Prostate gland (tissue), 2 donors: Measurements from ENCODE around the gene KRTAP19-4.

Experiments used
- POLR2A ChIP-seq: fragments of 450-650 bp; IDR thresholded peaks from one replicate; pipeline ENCODE4 v1.6.1; 2016; ENCODE audit warnings: antibody characterized with exemption, mild to moderate bottlenecking
- POLR2AphosphoS5 ChIP-seq: sonication (generic); formaldehyde crosslinking; IDR thresholded peaks from one replicate; pipeline ENCODE4 v1.6.1; 2017; ENCODE audit warnings: antibody characterized with exemption
- TF ChIP-seq, protein P1 (sequence below), 4 experiments: fragments of 200-600 bp in 2 of 4; fragments of 450-650 bp in 2 of 4; sonication (generic) in 2 of 4; IDR thresholded peaks; 1 replicate in 3 of 4; 2 replicates in 1 of 4; pipeline ENCODE4 v1.5.1; 2016 to 2019; ENCODE audit warnings: antibody characterized with exemption in 4 of 4, mild to moderate bottlenecking in 2 of 4, moderate library complexity in 2 of 4

DNA sequence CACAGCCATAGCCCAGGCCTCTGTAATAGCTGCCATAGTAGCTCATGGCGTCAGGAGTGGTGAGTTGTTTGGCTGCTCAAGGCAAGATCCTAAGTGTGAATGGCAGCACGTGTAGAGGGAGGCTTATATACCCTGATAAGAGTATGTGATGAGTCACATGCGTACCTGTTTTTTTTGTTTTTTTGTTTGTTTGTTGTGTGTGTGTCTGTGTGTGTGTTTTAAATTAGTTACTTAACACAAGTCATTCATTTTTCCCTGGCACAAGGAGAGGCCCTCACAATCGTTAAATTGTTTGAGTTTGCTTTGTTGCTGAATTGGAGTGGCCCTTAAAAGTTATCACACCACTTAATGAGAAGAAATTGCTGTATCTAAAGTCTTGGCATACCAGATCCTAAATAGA, at the start of gene KRTAP19-4:
- TF ChIP-seq, protein P1, sequence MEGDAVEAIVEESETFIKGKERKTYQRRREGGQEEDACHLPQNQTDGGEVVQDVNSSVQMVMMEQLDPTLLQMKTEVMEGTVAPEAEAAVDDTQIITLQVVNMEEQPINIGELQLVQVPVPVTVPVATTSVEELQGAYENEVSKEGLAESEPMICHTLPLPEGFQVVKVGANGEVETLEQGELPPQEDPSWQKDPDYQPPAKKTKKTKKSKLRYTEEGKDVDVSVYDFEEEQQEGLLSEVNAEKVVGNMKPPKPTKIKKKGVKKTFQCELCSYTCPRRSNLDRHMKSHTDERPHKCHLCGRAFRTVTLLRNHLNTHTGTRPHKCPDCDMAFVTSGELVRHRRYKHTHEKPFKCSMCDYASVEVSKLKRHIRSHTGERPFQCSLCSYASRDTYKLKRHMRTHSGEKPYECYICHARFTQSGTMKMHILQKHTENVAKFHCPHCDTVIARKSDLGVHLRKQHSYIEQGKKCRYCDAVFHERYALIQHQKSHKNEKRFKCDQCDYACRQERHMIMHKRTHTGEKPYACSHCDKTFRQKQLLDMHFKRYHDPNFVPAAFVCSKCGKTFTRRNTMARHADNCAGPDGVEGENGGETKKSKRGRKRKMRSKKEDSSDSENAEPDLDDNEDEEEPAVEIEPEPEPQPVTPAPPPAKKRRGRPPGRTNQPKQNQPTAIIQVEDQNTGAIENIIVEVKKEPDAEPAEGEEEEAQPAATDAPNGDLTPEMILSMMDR (IDR thresholded peaks at IDR 0.05): no peak
- TF ChIP-seq POLR2AphosphoS5 (no peak), POLR2A (no peak)
